ENCODE results near the gene AUNIP. TPM values are rescaled to one million over a fixed set of nuclear protein-coding genes. Genes with fewer than 3 reads are reported as not detected.

The AUNIP gene
- total RNA-seq, 1 experiment from 2014 or later: 22.2 TPM

GRCh38 chr1:25861316-25862286 is 2.3 kb upstream of the AUNIP start:
- H2AK5ac ChIP-seq (ENCODE audit: insufficient read length, low read length): no peak overlapping the region
- H3K18ac ChIP-seq (ENCODE audit: insufficient read length, low read depth, low read length): no peak overlapping the region
- TF ChIP-seq, protein P1, sequence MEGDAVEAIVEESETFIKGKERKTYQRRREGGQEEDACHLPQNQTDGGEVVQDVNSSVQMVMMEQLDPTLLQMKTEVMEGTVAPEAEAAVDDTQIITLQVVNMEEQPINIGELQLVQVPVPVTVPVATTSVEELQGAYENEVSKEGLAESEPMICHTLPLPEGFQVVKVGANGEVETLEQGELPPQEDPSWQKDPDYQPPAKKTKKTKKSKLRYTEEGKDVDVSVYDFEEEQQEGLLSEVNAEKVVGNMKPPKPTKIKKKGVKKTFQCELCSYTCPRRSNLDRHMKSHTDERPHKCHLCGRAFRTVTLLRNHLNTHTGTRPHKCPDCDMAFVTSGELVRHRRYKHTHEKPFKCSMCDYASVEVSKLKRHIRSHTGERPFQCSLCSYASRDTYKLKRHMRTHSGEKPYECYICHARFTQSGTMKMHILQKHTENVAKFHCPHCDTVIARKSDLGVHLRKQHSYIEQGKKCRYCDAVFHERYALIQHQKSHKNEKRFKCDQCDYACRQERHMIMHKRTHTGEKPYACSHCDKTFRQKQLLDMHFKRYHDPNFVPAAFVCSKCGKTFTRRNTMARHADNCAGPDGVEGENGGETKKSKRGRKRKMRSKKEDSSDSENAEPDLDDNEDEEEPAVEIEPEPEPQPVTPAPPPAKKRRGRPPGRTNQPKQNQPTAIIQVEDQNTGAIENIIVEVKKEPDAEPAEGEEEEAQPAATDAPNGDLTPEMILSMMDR (conservative IDR thresholded peaks at IDR 0.05): no peak
- Mint-ChIP-seq H3K27me3 (ENCODE audit: low read depth) (no peaks in the 10 kb centered on the region), H3K4me1 (peaks cover 14 to 23% of the 10 kb centered on the region in 2 experiments), H3K27ac (peak overlapping the region in 2 of 3 experiments; percentile 69 to 78; a peak in 3 of 7 replicates), H3K4me3 (peak overlapping the region in 1 of 2 experiments; percentile 17; a peak in 2 of 5 replicates), H3K36me3 (ENCODE audit: insufficient read depth in 1 of 3, low read depth in 3 of 3) (peaks cover 0 to 13% (median 12%) of the 10 kb centered on the region in 3 experiments; a peak in 4 of 7 replicates), H3K9me3 (no peaks in the 10 kb centered on the region)
- H4K5ac ChIP-seq (ENCODE audit: insufficient read length, low read depth, low read length): no peak overlapping the region
- H3K23me2 ChIP-seq (ENCODE audit: insufficient read length, low read depth, low read length, poor library complexity, severe bottlenecking): peaks cover 16% of the 10 kb centered on the region
- no peak overlapping the region for H3K14ac ChIP-seq (ENCODE audit: insufficient read depth, low read length)
- no peak overlapping the region for H3K27ac ChIP-seq (ENCODE audit: insufficient read length, low read depth, low read length)
- no peak overlapping the region for H3K56ac ChIP-seq (ENCODE audit: insufficient read length, low read depth, low read length)
- H2BK12ac ChIP-seq (ENCODE audit: insufficient read length, low read depth, low read length): no peak overlapping the region
- peaks cover 3% of the 10 kb centered on the region; the same call in 1 of the 2 replicates for H3K4me1 ChIP-seq (ENCODE audit: insufficient read depth, low read length)
- no peak overlapping the region for H3T11ph ChIP-seq (ENCODE audit: low read length)
- no peaks in the 10 kb centered on the region for H3K79me1 ChIP-seq (ENCODE audit: insufficient read depth, low read depth, low read length, poor library complexity, severe bottlenecking)
- H2BK120ac ChIP-seq (ENCODE audit: low read depth, low read length, poor library complexity, severe bottlenecking): no peak overlapping the region
- DNase-seq: no peak
- no peaks in the 10 kb centered on the region for H3K9me3 ChIP-seq (ENCODE audit: control insufficient read depth, low read depth, low read length)
- H2BK15ac ChIP-seq (ENCODE audit: low read depth, low read length): no peak overlapping the region
- H2BK5ac ChIP-seq (ENCODE audit: insufficient read length, low read length): no peak overlapping the region
- no peaks in the 10 kb centered on the region for H3K27me3 ChIP-seq (ENCODE audit: insufficient read depth, low read length)
- no peak overlapping the region for H3K23ac ChIP-seq (ENCODE audit: insufficient read length, low read depth, low read length)
- H4K91ac ChIP-seq (ENCODE audit: insufficient read length, low read depth, low read length): no peak overlapping the region
- H3K9ac ChIP-seq (ENCODE audit: extremely low read depth, insufficient read length, low read length): no peak overlapping the region
- peaks cover 6% of the 10 kb centered on the region; the same call in 1 of the 2 replicates for H3K79me2 ChIP-seq (ENCODE audit: insufficient read depth, low read length)
- no peak overlapping the region for H3K4me2 ChIP-seq (ENCODE audit: insufficient read depth, insufficient read length, low read length)
- no peak overlapping the region for H2AFZ ChIP-seq (ENCODE audit: low read length)
- H2BK20ac ChIP-seq (ENCODE audit: low read depth, low read length, poor library complexity, severe bottlenecking): no peak overlapping the region
- no peaks in the 10 kb centered on the region for H4K20me1 ChIP-seq (ENCODE audit: control insufficient read depth, insufficient read depth, insufficient read length)
- no peak overlapping the region for H4K8ac ChIP-seq (replicated peaks; ENCODE audit: insufficient read length, low read depth, low read length)
- WGBS (ENCODE audit: extremely low coverage, insufficient read length, low lambda C conversion rate): no CpG with 5 or more reads among the region's 16 CpGs
- H3K4ac ChIP-seq (ENCODE audit: low read depth, low read length): no peak overlapping the region

Data from H9 (cell line).